Measurements from ENCODE around the gene DCAF4.

Gene DCAF4

DNA sequence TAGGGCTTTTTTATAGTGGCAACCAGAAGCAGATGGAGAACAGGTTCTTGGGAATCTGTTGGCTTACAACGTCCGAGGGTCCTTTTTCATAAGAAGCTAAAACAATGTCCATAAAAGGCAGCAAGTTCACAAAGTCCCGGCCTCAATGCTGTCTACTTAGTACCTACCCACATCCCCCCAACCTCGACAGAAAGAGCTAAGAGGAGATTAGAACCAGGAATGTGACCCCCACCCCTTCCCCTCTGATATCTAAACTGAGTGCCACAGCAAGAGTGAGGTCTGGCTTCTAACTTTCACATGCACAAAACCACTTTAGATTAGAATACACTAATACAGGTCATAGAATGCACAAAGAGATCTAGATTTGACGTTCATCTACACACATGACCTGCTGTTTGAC is 36.9 kb upstream of the DCAF4 start:
- peaks cover 37% of the 10 kb centered on the region for H3K27me3 Mint-ChIP-seq (ENCODE audit: low read depth)

DNA sequence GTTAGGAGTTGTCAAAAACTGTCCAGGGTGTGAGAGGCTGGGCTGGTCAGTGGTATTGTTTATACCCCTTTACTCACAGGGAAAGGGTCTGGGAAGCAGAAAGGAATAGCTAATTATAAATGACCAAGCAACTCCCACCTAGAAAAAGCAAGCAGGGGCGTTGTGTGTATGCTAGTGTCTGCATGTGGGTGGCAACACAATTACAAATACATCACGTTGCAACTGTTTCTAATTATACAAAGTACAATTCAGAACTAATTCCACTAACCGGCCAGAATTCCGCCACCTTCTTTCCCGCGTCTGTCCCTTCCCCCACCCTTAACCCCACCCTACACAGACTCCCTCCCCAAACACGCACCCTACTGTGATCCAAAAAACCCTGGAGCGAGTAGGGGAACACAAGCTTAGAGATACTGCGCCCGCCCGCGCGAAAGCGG is 34.6 kb upstream of the DCAF4 start:
- Mint-ChIP-seq H3K9me3 (no peaks in the 10 kb centered on the region), H3K4me3 (peak overlapping the region; percentile 98), H3K27me3 (ENCODE audit: low read depth) (peaks cover 47% of the 10 kb centered on the region), H3K4me1 (ENCODE audit: low read depth) (peaks cover 27% of the 10 kb centered on the region), H3K27ac (no peak overlapping the region), H3K36me3 (ENCODE audit: low read depth) (peaks cover 10% of the 10 kb centered on the region)

More for the DNA sequence above, 36.9 kb upstream of the DCAF4 start:
- Mint-ChIP-seq H3K36me3 (ENCODE audit: low read depth) (peaks cover 21% of the 10 kb centered on the region), H3K9me3 (no peaks in the 10 kb centered on the region), H3K27ac (no peak overlapping the region), H3K4me1 (ENCODE audit: low read depth) (peaks cover 18% of the 10 kb centered on the region), H3K4me3 (no peak overlapping the region)

DNA sequence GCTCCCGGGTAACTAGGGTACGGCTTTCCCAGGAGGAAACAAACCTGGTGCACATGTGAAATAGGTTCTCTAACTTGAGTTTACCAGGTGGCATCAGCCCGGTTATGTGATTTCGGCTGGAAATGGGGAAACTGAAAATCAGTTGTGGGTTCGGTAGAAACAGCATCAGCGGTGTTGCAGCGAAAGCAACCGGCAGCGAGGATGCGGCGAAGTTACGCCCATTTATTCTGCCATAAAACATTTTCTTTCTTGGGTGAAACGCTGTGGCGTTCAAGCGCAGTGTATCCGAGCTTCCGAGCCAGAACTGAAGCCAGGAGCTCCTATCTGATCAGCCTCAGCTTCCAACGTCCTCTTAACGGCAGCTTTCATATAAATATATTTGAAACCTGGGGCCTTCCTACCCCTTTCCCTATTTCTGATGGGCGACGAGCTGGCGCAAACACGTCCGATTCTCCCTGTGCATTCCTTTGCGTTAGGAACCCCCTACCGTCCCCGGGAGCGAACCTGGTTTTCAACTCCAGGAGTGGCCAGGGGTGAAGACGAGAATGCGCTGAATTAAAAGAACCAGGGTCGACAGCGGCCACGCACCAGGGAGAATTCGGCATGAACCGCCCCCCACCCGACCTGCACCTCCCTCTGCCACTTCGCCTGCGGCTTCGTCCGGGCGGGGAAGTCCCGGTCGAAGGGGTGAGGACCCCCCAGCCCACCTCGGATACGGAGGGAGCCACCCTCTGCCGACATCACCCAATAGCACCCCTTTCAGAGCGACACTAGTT is 34.0 kb upstream of the DCAF4 start:
- peaks cover 53% of the 10 kb centered on the region for H3K27me3 Mint-ChIP-seq (ENCODE audit: low read depth)
- H3K36me3 Mint-ChIP-seq (ENCODE audit: low read depth): peaks cover 6% of the 10 kb centered on the region
- peaks cover 27% of the 10 kb centered on the region for H3K4me1 Mint-ChIP-seq (ENCODE audit: low read depth)
- H3K9me3 Mint-ChIP-seq: no peaks in the 10 kb centered on the region
- peak overlapping the region; percentile 98 for H3K4me3 Mint-ChIP-seq
- H3K27ac Mint-ChIP-seq: peak overlapping the region; percentile 79

- Mint-ChIP-seq H3K9me3 (no peaks in the 10 kb centered on the region), H3K36me3 (ENCODE audit: low read depth) (peaks cover 4% of the 10 kb centered on the region), H3K4me1 (ENCODE audit: low read depth) (peaks cover 26% of the 10 kb centered on the region), H3K4me3 (peak overlapping the region; percentile 98), H3K27me3 (ENCODE audit: low read depth) (peaks cover 54% of the 10 kb centered on the region), H3K27ac (peak overlapping the region; percentile 79)
These were observed 33.2 kb upstream of the DCAF4 start for GRCh38 chr14:72892879-72893635.

- Mint-ChIP-seq H3K4me3 (peak within 1 kb of the TSS; percentile 98), H3K27me3 (ENCODE audit: low read depth) (peaks cover 49% of the 10 kb centered on the region), H3K4me1 (ENCODE audit: low read depth) (peaks cover 21% of the 10 kb centered on the region), H3K9me3 (no peaks in the 10 kb centered on the region), H3K27ac (peak within 1 kb of the TSS; percentile 83), H3K36me3 (ENCODE audit: low read depth) (peaks cover 2% of the 10 kb centered on the region)
These were observed 32.5 kb upstream of the DCAF4 start, which contains the start of gene DPF3 for GRCh38 chr14:72893636-72894322. Gene DPF3, minus strand, starts transcription at chr14:72894101. Its CDS starts 13 bp downstream, at chr14:72894088.

DNA sequence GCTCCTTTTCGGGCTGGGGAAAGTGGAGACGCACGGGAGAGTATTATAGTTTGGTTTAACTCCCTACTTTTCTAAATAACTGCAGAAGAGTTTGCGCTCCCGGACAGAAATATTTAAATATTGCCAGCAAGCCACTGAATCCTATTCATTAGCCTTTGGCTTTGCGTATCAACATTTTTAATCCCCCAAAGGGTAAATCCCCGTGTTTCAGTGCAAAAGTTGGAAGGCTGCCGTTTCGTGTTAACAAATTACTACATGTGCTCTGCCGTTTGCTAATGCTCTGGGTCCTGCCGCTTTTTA is 32.0 kb upstream of the DCAF4 start:
- H3K27ac Mint-ChIP-seq: peak overlapping the region; percentile 83
- peaks cover 49% of the 10 kb centered on the region for H3K27me3 Mint-ChIP-seq (ENCODE audit: low read depth)
- H3K36me3 Mint-ChIP-seq (ENCODE audit: low read depth): peaks cover 2% of the 10 kb centered on the region
- H3K4me3 Mint-ChIP-seq: peak overlapping the region; percentile 87
- peaks cover 22% of the 10 kb centered on the region for H3K4me1 Mint-ChIP-seq (ENCODE audit: low read depth)
- H3K9me3 Mint-ChIP-seq: no peaks in the 10 kb centered on the region

DNA sequence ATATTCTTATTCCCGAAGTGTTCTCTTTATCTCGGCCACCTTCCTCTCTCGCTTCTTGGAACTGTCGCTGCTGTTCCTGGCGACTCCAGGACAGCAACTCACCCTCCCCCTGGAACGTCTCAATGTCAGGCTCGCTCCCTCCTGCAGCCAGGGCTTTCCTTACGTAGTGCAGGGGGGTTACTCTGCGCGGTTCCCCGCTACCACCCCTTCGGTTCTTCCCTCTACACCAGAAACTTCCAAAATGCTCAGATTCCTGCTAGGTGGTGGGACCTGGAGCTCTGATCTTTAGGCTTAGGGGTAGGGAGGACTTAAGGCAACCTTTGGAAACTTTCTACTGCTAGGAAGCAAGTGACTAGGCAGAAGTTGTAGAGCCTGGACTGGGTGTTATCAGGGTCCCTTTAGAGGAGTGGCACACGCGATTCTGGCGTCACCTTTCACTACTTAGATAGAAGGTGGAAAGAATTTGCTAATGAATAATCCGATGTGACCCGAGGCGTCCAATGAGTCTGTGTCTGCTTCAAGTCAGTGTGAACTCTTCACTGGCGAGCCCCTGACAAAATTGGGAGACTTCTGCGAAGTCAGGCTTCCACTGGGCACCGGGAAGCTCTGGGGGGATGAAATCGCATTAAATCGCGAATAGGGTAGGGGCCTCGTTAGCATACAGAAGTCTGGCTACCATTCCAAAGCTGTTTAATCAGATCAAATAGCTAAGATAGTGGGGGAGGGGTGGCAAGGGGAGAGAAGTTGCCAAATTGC is 31.5 kb upstream of the DCAF4 start:
- H3K4me3 Mint-ChIP-seq: peak overlapping the region; percentile 87
- H3K27me3 Mint-ChIP-seq (ENCODE audit: low read depth): peaks cover 52% of the 10 kb centered on the region
- H3K4me1 Mint-ChIP-seq (ENCODE audit: low read depth): peaks cover 24% of the 10 kb centered on the region

GRCh38 chr14:72898448-72898847 is 27.8 kb upstream of the DCAF4 start:
- Mint-ChIP-seq H3K4me3 (no peak overlapping the region), H3K27ac (no peak overlapping the region), H3K4me1 (ENCODE audit: low read depth) (peaks cover 24% of the 10 kb centered on the region), H3K9me3 (no peaks in the 10 kb centered on the region), H3K36me3 (ENCODE audit: low read depth) (no peaks in the 10 kb centered on the region), H3K27me3 (ENCODE audit: low read depth) (peaks cover 42% of the 10 kb centered on the region)

More for the DNA sequence above, 31.5 kb upstream of the DCAF4 start:
- Mint-ChIP-seq H3K9me3 (no peaks in the 10 kb centered on the region), H3K36me3 (ENCODE audit: low read depth) (peaks cover 2% of the 10 kb centered on the region), H3K27ac (no peak overlapping the region)

DNA sequence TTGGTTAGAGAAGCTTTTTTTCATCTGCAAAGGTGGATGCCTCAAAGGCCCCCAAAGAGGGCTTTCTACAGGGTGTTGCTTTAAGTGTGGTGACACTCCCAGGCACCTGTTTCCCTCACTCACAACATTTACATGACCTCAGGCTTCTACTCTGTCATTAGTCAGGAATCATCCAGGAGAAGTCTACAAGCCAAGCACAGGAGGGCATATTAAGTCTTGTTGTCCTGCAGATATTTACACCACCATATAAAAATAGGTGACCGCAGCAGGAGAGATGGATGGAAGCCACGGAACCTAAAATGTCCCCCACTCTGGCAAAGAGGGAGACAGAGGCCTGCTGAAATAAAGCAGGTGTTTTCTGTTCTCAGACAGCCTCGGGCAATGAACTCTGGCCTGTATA is 24.9 kb upstream of the DCAF4 start:
- no peaks in the 10 kb centered on the region for H3K36me3 Mint-ChIP-seq (ENCODE audit: low read depth)
- no peaks in the 10 kb centered on the region for H3K9me3 Mint-ChIP-seq
- no peak overlapping the region for H3K27ac Mint-ChIP-seq
- H3K4me3 Mint-ChIP-seq: no peak overlapping the region
- peaks cover 15% of the 10 kb centered on the region for H3K4me1 Mint-ChIP-seq (ENCODE audit: low read depth)
- peaks cover 19% of the 10 kb centered on the region for H3K27me3 Mint-ChIP-seq (ENCODE audit: low read depth)

DNA sequence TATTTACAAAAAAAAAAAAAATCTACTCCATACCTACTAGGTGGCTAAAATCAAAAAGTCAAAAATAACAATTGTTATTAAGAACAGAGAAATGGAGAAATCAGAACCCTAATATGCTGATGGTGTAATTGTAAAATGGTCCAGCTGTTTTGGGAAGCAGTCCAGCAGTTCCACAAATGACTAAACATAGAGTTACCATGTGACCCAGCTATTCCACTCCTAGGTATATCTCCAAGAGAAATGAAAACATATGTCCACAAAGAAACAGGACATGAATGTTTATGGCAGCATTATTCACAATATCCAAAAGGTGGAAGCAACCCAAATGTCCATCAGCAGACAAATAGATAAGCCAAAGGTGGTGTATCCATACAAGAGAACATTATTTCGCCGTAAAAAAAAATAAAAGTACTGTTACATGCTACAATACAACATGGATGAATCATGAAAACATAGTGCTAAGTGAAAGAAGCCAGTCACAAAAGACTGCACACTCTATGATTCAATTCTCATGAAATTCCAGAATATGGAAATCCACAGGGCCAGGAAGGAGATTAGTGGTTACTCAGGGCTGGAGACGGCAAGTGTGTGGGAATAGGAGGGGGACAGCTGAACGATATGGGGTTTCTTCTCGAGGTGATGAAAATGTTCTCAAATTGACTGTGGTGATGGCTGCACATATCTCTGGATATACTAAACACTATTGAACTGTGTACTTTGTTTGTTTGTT is 23.3 kb upstream of the DCAF4 start:
- H3K4me1 Mint-ChIP-seq (ENCODE audit: low read depth): peaks cover 23% of the 10 kb centered on the region
- H3K9me3 Mint-ChIP-seq: no peaks in the 10 kb centered on the region
- no peak overlapping the region for H3K4me3 Mint-ChIP-seq
- no peak overlapping the region for H3K27ac Mint-ChIP-seq
- H3K27me3 Mint-ChIP-seq (ENCODE audit: low read depth): peaks cover 15% of the 10 kb centered on the region
- H3K36me3 Mint-ChIP-seq (ENCODE audit: low read depth): no peaks in the 10 kb centered on the region

- no peaks in the 10 kb centered on the region for H3K36me3 Mint-ChIP-seq (ENCODE audit: low read depth)
These were observed 22.5 kb upstream of the DCAF4 start for GRCh38 chr14:72903716-72904115.

DNA sequence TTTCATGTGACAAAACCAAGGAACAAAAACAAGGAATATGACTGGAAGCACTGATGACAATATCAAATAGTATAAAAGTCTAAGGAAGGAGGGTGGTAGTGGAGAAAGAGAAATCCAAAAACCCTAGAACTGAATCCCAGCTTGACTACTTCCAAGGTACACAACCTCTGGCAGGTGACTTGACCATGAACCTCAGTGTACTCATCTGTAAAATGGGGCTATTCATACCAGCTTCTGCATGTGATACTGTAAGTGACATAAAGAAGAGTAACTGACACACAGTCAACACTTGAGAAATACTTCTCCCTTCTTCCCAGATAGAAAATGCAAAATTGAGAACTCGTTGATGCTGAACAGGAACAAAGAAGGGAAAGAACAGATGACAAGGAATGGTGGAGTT is 22.0 kb upstream of the DCAF4 start:
- Mint-ChIP-seq H3K4me3 (no peak overlapping the region), H3K36me3 (ENCODE audit: low read depth) (no peaks in the 10 kb centered on the region), H3K27me3 (ENCODE audit: low read depth) (peaks cover 19% of the 10 kb centered on the region), H3K4me1 (ENCODE audit: low read depth) (peaks cover 23% of the 10 kb centered on the region), H3K27ac (no peak overlapping the region), H3K9me3 (no peaks in the 10 kb centered on the region)

More at GRCh38 chr14:72903716-72904115, 22.5 kb upstream of the DCAF4 start:
- no peak overlapping the region for H3K4me3 Mint-ChIP-seq
- peaks cover 15% of the 10 kb centered on the region for H3K27me3 Mint-ChIP-seq (ENCODE audit: low read depth)
- H3K27ac Mint-ChIP-seq: no peak overlapping the region
- H3K9me3 Mint-ChIP-seq: no peaks in the 10 kb centered on the region
- H3K4me1 Mint-ChIP-seq (ENCODE audit: low read depth): peaks cover 23% of the 10 kb centered on the region

GRCh38 chr14:72904840-72905561 is 21.3 kb upstream of the DCAF4 start:
- H3K9me3 Mint-ChIP-seq: no peaks in the 10 kb centered on the region

More at GRCh38 chr14:72904840-72905561, 21.3 kb upstream of the DCAF4 start:
- Mint-ChIP-seq H3K4me3 (no peak overlapping the region), H3K4me1 (ENCODE audit: low read depth) (peaks cover 22% of the 10 kb centered on the region), H3K27ac (no peak overlapping the region), H3K36me3 (ENCODE audit: low read depth) (no peaks in the 10 kb centered on the region), H3K27me3 (ENCODE audit: low read depth) (peaks cover 19% of the 10 kb centered on the region)

All from T-helper 1 cell treated with Interleukin-12 subunit alpha and Interleukin-12 subunit beta and Interleukin-4 antibody, amounts not matched to agents 30 μg/mL and 1 μg/mL, for 36 hours (primary cell).